ENCODE measurements around the gene NT5C2. TPM values are rescaled to one million over a fixed set of nuclear protein-coding genes. Genes with fewer than 3 reads are reported as not detected.

The NT5C2 gene
- total RNA-seq, 1 donor = 82.9 TPM

DNA sequence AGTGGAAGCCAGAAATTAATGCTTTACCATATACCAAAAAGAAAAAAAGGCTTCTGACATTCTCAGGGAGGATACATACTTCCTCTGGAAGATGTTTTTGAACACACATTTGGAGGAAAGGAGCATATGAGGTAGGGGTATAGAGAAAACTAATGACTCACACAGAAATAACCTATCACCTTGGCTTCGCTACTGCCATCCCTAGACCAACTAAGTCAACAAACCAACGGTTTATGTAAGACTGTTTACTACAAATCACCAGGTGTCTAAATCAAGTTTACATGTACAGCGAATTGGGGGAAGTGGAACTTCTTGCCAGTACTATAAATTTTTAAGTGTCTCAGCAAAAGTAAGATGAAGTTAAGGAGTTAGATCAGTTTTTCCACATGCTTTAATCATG lies 96.9 kb downstream of the NT5C2 start:
- no peak for DNase-seq (ENCODE audit: low read depth in 2 of 3, low spot score in 2 of 3)

DNA sequence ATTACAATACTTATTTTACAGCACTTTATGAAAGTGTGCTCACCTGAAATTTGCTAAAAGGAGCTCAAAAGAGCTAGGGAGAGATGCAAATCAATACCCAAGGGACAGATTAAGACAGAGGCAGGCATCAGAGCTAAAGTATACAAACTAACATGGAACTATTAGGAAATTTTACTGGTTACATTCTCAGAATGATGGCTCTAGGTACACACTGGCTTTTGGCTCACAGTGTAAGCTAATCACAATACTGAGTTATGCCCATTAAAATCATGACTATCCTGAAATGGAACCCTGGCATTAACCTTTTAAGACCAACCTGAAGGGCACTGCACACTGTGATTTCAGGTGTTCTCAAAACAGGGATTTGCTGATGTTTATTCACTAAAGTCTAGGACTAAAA lies 98.1 kb downstream of the NT5C2 start:
- no peak for DNase-seq (ENCODE audit: low read depth in 2 of 3, low spot score in 2 of 3)

DNA sequence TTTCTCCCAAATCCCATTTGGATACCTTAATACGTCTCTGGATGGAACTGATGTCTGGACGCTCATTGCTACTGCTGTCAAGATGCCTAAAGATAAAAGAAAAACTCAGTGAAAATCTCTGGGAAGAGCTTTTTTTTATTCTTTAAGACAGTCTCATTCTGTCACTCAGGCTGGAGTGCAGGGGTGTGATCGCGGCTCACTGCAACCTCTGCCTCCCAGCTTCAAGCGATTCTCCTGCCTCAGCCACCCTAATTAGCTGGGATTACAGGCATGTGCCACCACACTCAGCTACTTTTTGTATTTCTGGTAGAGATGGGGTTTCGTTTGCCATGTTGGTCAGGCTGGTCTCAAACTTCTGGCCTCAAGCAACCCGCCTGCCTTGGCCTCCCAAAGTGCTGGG lies 102.2 kb downstream of the NT5C2 start:
- DNase-seq (ENCODE audit: low read depth in 2 of 3, low spot score in 2 of 3) = no peak

DNA sequence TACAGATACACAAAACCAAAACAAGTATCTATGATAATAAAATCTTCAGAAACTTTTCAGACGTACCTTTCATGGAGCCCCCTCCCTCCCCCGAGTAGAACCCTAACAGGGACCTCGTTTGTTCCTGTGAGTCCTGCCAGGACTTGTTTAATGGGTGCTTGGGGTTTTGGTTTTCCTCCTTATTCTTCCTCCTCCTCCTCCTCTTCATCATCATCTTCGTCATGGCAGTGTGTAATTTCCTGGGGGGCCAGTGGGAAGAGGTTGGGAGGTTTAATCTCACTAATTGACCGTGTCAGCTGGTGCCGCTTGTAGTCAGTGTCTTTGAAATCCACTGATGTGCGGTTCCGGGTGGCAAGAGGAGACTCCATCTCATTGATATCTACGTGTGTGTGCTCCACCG lies 103.6 kb downstream of the NT5C2 start:
- DNase-seq (ENCODE audit: low read depth in 2 of 3, low spot score in 2 of 3) = no peak

DNA sequence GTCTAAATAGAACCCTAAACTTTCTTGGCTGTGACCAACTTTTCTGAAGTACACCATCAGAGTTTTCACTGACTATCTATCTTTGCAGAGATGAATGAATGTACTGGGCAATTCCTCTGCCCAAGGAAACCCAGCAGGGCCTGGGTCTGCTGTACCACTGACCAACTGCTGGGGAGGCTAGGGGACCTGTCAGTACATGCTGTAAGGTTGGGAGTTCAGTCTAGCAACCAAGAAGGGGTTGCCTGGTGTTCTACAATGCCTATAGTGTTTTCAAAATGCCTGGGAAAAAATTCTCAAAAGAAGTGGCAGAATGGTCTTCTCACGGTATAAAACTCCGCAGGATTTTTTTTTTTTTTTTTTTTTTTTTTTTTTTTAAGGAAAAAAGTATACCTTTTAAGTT lies 106.3 kb downstream of the NT5C2 start:
- no peak for DNase-seq (ENCODE audit: low read depth in 2 of 3, low spot score in 2 of 3)

DNA sequence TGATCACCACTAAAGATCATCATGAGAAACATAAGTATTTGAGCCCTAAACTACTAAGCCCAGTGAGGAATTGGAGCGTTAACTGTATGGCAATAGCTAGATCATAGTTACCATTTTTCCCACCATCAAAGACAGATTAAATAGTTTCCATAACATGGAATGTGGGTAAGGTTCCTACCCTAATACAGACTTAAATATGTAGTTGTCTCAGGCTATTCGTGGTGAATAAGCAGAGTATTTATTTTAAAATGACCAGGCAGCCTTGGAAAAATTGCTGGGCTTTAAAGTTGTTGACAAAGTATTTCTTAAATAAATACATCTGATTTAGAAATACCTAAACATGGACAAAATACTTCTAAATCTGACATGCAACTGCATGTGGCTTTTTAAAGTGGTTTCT lies 106.8 kb downstream of the NT5C2 start:
- no peak for DNase-seq (ENCODE audit: low read depth in 2 of 3, low spot score in 2 of 3)

DNA sequence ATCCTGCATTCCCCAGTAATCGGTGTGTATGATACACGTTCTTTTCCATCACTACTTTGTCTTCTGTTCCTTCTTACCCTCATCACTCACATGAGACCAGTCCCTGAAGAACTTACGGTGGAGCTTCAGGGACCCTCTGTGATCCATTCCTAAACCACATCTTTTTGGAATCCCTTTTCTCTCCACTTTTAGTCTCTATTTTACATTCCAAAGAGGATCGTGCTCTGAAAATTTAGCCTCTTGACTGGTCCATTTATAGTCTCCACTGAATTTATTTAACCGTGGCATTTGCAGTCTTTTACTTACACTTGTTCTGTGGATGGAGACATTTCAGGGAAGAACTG lies 109.1 kb downstream of the NT5C2 start:
- DNase-seq (ENCODE audit: low read depth in 2 of 3, low spot score in 2 of 3) = no peak

DNA sequence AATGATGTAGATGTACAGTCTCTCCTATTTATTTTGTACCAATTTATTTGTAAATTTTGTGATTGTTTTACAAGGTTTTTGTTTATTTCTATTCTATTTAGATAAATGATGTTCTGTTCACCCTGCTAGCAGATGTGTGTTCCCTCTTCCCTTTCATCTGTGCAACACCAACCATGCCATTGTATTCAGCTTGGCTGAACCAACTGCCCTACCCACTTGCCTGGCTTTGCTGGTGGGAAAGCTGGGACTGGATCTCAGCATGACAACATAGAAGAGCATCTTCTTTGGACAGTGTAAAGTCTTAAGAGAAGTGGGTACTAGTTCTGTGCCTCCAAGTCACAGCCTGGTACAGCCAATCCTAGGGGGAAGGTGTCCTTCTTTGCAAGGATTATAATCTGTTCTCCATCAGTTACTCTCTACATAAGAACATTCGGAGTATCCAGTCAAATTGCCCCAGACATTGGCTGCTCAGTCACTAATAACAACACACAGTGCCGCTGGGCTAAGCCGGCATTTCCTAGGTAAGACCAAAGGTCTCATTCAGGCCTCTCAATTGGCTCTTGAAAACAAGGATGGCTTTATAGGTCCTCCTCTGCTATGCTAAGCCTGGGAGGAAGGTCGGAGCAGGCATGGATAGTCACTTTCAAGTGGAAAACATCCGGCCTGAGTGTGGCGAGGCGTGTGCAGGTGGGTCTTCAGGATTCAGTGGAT lies 109.7 kb downstream of the NT5C2 start:
- no peak for DNase-seq (ENCODE audit: low read depth in 2 of 3, low spot score in 2 of 3)

DNA sequence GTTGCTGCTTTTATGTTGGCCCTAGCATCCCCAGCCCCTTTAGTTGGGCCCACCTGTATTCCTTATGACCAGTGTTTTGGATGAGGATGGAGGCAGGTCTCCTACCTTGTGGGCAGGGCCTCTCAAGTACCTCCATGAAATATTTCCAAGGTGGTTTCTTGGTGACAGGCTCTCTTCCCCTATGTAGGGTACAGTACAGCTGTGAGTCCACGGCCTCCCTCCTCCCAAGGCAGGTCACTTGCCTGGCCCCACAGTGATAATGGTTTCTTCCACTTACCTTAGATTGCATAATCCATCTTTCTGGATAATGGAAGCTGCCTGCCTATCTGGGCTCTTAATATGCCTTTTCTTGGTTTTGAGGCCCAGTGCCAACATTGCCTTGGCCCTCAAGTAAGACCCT lies 110.4 kb downstream of the NT5C2 start:
- DNase-seq (ENCODE audit: low read depth in 2 of 3, low spot score in 2 of 3) = no peak

DNA sequence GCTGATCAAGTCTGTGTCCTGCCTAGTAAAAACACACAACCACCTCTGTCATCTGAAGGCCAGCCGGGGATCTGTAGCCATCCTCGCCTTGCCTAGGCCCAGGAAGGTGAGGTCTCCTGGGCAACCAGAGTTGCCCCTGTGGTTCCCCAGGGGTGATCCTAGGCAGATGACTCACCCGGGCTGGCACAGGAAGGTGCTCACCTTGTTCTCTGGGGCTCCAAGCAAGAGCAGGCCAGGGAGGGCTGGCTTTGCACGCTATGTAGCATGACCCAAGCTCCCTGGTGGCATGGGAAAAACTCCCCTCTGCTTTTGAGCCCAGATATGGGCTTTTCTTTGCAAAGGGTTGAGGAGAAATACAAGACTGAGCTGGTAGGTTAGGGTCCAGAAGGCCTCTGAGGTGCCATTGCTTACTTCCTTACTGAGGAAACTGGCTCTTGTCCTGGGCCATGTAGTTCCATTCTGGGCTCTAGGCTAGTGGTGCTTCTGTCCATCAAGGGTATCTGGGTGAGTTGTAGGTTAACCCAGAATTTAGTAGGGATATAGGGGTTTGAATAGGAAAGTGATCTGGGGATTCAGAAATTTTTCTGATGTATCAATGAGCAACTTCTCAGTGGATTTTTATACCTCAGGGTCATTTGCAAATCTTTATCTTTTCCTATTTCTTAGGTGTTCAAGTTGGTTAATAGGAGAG lies 112.0 kb downstream of the NT5C2 start:
- DNase-seq (ENCODE audit: low read depth in 2 of 3, low spot score in 2 of 3) = no peak

DNA sequence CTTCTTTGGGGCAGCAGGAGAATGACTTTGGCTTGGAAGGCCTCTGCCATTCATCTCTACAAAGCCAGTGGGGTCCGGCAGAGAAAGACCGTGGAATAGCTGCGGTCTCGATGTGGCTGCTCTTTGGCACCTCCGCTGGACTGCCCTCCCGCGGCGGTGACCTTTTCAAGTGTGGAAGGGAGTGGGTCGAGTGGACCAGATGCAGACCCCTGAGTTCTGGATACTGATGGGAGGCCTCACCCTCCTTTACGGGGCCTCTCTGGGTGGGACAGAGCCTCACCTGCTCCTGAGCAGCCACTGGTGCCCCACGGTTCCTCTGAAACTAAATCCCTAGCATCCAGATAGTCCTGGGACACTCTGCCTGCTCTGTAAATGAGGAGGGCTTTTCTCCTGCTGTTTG lies 113.1 kb downstream of the NT5C2 start:
- DNase-seq (ENCODE audit: low read depth in 2 of 3, low spot score in 2 of 3) = no peak

DNA sequence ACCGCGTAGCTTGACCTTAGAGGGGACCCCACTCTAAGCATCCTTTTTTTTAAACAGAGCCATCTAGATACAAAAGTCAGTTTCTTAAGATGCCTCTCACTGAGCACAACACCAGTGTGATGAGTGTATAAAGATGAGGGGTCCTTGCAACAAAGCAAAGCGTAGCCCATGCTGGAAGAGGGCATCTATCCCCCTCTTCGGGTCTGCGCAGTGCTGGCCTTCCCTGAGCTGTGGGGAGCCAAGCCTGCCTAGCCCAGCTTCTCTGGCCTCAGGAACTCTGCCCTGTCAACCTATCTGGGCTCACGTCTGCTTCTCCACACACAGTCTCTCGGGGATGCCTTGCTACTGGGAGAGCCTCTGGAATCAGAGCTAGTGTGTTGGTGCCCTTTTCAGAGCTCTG lies 114.0 kb downstream of the NT5C2 start:
- no peak for DNase-seq (ENCODE audit: low read depth in 2 of 3, low spot score in 2 of 3)

DNA sequence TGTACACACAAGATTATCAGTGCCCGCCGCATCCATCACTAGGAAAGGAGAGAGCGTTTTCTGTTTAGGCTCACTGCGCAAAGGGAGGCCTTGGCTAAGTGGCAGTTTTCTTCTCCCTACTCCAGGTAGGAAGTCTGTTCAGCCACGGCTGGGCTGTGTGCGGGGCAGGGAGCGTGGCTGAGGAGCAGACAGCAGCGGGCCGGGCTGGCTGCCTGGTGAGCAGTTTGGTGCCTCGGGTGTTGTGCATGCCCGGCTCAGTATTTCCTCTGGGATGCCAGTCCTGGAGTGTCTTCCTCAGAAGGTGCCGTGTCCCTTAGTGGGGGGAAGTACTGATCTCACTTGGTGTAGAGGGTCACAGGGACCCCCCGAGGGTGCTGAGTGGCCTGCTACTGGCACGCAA lies 114.4 kb downstream of the NT5C2 start:
- no peak for DNase-seq (ENCODE audit: low read depth in 2 of 3, low spot score in 2 of 3)

DNA sequence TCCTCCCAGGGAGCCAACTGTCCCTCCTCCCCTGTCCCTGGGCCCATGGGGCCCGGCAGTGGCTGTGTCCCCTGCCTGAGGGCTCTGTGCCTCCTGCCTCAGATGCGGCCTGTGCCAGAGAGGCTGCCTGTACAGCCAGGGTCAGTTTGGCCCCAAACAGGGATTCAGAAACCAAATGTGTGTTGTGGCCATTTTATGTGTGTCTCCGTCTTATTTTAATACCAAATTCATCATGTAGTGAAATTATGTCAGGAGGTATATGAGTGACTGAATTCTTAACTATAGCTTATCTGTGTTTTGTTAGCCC lies 114.8 kb downstream of the NT5C2 start:
- no peak for DNase-seq (ENCODE audit: low read depth in 2 of 3, low spot score in 2 of 3)

DNA sequence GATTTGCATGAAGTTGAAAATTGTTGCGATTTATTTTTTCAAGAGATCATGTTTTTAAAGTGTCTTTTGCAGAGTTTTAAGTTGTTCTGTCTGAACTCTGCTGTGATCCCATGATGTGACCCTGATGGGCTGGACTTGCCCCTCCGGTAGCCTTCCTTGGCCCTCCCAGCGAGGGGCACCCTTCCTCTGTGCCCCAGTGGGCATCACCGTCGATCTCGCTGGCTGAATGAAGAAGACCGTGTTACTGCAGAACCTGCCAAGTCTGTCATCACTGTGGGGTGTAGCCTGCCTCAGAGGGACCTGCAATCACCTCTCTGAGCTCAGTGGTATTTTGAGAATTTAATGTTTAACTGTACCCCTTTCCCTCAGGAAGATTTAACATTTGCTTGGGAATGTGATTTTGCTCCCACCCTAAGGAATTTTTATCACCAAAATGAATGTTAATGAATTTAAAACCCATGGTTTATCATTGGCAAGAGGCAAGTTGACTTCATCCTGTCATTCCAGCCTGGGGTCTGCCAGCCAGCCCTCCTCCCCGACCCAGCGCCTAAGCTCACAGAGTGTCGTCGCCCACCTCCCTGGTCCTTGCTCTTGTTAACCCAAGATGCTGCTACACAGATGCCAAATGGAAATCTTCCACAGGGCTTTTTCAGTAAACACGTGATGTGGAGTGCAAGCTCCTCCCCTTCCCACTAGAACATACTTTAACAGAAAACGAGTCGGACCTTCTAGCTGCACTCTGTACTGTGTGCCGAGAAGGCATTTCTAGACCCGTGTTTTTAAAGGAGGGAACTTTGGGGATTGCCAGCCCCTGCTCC lies 115.4 kb downstream of the NT5C2 start:
- no peak for DNase-seq (ENCODE audit: low read depth in 2 of 3, low spot score in 2 of 3)

DNA sequence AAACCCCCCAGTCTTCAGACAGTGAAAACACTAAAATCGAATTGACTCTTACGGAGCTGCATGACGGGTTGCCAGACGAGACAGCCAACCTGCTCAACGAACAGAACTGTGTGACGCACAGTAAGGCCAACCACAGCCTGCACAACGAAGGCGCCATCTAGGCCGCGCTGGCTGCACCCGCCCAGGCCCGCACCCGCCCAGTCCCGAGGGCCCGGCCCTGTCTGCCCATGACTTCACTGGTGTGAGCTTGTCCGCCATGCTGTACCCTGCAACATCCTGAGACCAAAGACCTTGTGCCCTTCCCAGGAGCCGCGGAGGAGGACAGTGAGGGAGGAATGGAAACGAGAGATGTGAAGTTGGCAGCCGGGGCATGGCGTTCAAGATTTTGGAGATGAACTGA lies 116.1 kb downstream of the NT5C2 start:
- no peak for DNase-seq (ENCODE audit: low read depth in 2 of 3, low spot score in 2 of 3)

DNA sequence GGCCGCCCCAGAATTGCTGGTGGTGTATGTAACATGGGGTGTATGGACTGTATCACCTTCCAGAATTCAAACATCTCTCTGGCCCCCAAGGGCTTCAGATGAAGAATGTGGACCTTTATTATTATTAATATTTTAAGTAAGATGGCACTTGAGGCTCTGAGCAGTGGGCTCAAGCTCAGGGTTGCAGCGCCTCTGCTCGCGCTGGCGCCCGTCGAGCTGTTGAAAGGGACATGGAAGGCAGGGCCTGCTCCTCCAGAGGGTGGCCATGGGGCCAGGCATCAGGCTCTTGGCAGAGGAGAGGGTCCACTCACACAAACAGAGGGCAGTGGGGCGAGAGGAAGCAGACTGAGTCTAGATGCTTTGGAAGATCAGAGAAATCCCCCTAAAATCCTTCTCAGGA lies 120.2 kb downstream of the NT5C2 start:
- DNase-seq (ENCODE audit: low read depth in 2 of 3, low spot score in 2 of 3) = no peak

DNA sequence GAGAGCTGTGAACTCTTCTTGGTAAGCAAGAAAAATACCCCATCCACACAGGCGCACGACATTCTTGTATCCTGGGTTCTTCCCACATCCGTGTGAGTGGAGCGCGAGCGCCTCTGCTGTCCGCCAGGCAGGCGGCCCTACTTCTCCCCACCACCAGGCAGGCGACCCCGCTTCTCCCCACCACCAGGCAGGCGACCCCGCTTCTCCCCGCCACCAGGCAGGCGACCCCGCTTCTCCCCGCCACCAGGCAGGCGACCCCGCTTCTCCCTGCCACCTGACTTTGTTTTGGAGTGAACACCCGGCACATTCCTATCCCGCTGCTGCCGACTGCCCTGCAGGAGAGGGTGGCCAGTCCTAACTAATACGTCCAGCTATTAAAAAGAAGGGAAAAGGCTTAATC lies 120.8 kb downstream of the NT5C2 start:
- DNase-seq (ENCODE audit: low read depth in 2 of 3, low spot score in 2 of 3) = no peak

DNA sequence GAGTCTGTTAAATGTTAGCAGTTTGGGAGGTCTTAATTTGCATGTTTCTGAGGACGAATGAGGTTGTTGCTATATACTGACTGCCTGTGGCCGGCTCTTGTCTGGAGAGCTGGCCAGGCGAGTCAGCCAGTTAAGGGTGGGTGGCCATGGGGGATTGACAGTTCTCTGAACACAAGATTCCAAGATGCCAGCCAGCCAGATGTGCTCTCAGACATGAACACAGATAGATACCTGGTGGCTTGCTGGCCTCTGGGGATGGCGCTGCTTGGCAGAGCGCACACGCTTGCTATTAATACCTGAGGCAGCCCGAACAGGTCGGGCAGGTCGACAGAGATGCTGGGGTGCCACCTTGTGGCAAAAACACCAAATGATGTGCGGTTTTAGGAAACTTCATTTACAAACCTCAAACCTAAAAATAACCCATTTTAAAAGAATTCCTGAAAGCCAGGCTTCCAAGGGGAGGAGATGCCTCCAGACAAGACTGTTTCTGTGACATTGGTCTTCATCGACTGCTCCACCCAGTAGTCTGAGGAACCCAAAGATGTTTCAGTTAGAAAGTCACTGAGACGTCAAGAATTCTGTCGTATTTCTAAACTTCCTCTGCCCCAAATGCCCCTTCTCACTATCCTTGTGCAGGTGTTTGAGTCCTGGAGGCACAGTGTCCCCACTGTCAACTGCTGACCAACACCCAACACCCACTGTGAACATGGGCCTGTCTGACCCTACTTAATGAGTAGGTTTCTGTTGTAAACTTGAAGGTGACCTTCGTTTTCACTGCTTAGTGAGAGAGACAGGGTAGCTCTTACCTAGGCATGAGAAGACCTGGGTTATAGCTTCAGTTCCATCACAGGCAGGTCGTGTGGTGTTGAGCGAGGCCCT lies 123.4 kb downstream of the NT5C2 start:
- peak; percentile 57 to 76 (median 62) for DNase-seq (ENCODE audit: low read depth in 2 of 3, low spot score in 2 of 3)

DNA sequence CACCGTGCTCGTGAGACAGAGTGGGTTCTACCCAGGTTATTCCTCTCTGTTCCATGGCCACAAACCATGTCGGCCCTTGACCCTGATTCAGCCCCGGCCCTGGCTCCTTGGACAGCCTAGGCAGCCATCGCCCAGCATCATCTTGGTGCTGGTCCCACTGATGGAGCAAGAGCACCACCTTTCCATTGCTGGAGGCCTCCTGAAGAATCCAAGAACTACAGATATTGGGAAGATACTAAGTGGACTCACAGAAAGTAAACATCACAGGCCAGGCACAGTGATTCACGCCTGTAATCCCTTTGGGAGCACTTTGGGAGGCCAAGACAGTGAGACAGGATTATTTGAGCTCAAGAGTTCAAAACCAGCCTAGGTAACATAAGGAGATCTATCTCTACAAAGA lies 125.1 kb downstream of the NT5C2 start:
- no peak for DNase-seq (ENCODE audit: low read depth in 2 of 3, low spot score in 2 of 3)

DNA sequence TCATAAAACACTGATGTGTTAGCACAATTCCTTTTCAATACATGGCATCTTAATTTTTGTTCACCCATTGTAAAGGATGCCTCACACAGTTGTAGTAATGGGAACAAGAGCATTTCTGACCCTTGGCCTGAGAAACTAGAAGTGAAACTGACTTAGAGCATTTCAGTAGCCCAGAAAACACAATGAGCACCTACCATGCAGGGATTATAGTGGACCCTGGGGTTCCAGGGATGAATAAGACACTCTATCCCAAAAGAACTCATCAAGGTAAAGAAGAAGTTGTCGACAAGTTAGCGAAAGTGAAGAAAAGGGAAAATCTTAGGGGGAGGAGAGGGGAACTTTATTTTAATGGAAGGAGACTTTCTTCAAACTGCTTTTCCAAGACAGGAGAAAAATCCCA lies 125.6 kb downstream of the NT5C2 start:
- no peak for DNase-seq (ENCODE audit: low read depth in 2 of 3, low spot score in 2 of 3)

Data from hematopoietic multipotent progenitor cell (in vitro differentiated cells).